Measurements from ENCODE around the gene TRPC4. TPM values are rescaled to one million over a fixed set of nuclear protein-coding genes. Genes with fewer than 3 reads are reported as not detected.

The TRPC4 gene
- polyA plus RNA-seq, 1 experiment, result 1.8 TPM

DNA sequence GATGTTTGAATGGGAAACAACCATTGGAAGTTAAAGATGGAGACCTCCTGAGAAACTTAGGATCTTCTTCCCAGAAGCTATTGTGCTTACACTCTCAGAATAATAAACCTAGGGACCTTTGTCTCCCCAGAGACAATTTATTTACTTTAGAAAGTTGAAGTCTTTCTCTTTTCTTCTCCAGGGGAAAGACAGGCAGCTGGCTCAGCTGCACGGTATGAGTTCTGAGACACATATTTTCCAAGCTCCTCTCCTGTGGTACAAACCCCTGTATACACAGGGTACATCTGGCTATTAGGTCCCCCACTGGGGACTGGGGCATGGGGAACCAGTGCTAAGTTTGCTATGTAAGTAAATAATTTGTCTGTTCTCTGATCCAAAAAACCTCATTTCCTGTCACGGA is 203.5 kb downstream of the TRPC4 start:
- Histone ChIP-seq H3K27me3 (ENCODE audit: control insufficient read depth, insufficient read depth, low read length) (no peaks in the 10 kb centered on the region), H3K4me3 (ENCODE audit: low read depth, low read length) (no peak overlapping the region), H3K27ac (ENCODE audit: low read depth, low read length) (no peak overlapping the region), H3K9me3 (ENCODE audit: control insufficient read depth, insufficient read depth, low read length) (no peaks in the 10 kb centered on the region)
- ChIA-PET POLR2A (no interaction called here), CTCF (no interaction called here)
- TF ChIP-seq CTCF (IDR thresholded peaks at IDR 0.05; ENCODE audit: low read depth, low read length), result no peak
- DNase-seq (ENCODE audit: low read depth, low spot score), result no peak

GRCh38 chr13:37665420-37665819 is 204.2 kb downstream of the TRPC4 start:
- CTCF ChIA-PET, result interaction anchor here (0.6 to 0.9 kb wide), 3 partner anchors 22 to 389 kb away, joined by 3 to 5 read pairs (median 3); no protein-coding TSS in a partner anchor
- Histone ChIP-seq H3K9me3 (ENCODE audit: control insufficient read depth, insufficient read depth, low read length) (no peaks in the 10 kb centered on the region), H3K27me3 (ENCODE audit: control insufficient read depth, insufficient read depth, low read length) (no peaks in the 10 kb centered on the region), H3K27ac (ENCODE audit: low read depth, low read length) (no peak overlapping the region), H3K4me3 (ENCODE audit: low read depth, low read length) (no peak overlapping the region)
- TF ChIP-seq CTCF (IDR thresholded peaks at IDR 0.05; ENCODE audit: low read depth, low read length), result no peak
- no peak for DNase-seq (ENCODE audit: low read depth, low spot score)
- POLR2A ChIA-PET, result no interaction called here

- no peak for TF ChIP-seq CTCF (IDR thresholded peaks at IDR 0.05; ENCODE audit: low read depth, low read length)
- no peak for DNase-seq (ENCODE audit: low read depth, low spot score)
- Histone ChIP-seq H3K27me3 (ENCODE audit: control insufficient read depth, insufficient read depth, low read length) (no peaks in the 10 kb centered on the region), H3K9me3 (ENCODE audit: control insufficient read depth, insufficient read depth, low read length) (no peaks in the 10 kb centered on the region; the same call in 1 of the 2 replicates), H3K4me3 (ENCODE audit: low read depth, low read length) (no peak overlapping the region), H3K27ac (ENCODE audit: low read depth, low read length) (no peak overlapping the region)
- CTCF ChIA-PET, result no interaction called here
- POLR2A ChIA-PET, result no interaction called here
Measured at GRCh38 chr13:37663724-37664123, 205.8 kb downstream of the TRPC4 start.

- ChIA-PET CTCF (no interaction called here), POLR2A (no interaction called here)
- Histone ChIP-seq H3K9me3 (ENCODE audit: control insufficient read depth, insufficient read depth, low read length) (no peaks in the 10 kb centered on the region; the same call in 1 of the 2 replicates), H3K4me3 (ENCODE audit: low read depth, low read length) (no peak overlapping the region), H3K27ac (ENCODE audit: low read depth, low read length) (no peak overlapping the region), H3K27me3 (ENCODE audit: control insufficient read depth, insufficient read depth, low read length) (no peaks in the 10 kb centered on the region)
- no peak for TF ChIP-seq CTCF (IDR thresholded peaks at IDR 0.05; ENCODE audit: low read depth, low read length)
- DNase-seq (ENCODE audit: low read depth, low spot score), result no peak
Measured at GRCh38 chr13:37662624-37663023, 206.9 kb downstream of the TRPC4 start.

DNA sequence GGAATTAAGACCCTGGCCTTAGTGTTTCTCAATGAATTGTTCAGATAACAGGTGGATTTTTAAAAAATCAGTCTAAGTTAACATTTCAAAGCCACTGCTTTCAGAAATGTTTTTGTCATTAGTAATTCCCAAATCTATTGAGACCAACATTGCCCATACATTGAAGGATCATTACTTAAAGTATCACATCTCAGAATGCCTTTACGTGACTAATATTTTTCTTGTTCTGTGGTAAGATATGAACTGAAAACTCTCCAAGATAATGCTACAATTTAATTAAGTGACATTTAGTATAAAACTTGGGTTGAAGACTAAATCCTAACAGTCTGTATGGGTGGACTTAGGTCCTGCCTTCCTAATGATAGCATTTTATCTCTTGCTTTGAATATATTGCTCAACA is 211.6 kb downstream of the TRPC4 start:
- DNase-seq (ENCODE audit: low read depth, low spot score), result no peak
- Histone ChIP-seq H3K27ac (ENCODE audit: low read depth, low read length) (no peak overlapping the region), H3K9me3 (ENCODE audit: control insufficient read depth, insufficient read depth, low read length) (no peaks in the 10 kb centered on the region; the same call in 1 of the 2 replicates), H3K27me3 (ENCODE audit: control insufficient read depth, insufficient read depth, low read length) (no peaks in the 10 kb centered on the region), H3K4me3 (ENCODE audit: low read depth, low read length) (no peak overlapping the region)
- ChIA-PET POLR2A (no interaction called here), CTCF (no interaction called here)
- no peak for TF ChIP-seq CTCF (IDR thresholded peaks at IDR 0.05; ENCODE audit: low read depth, low read length)
